ENCODE results near the gene PTHLH.
A peak's percentile ranks its signal among the peaks of the same experiment; 100 is the strongest.

Gene PTHLH

DNA sequence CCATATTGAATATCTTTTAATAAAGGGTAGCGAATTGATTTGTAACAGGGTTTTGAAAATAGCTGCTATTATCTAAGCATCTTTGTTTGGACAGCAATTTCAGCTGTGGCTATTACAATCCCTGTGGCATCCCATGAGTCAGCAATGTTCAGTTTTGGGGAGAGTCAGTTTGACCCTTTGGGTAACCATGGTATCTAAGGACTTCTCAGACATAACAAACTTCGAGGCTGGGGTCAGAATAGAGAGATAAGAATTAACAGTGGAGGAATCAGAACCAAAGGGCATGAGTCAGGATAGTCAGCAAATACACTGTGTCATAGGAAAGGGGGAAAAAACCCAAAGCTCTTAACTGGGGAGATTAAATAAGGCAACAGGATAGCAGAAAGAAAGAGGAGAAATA, 11.7 kb upstream of the PTHLH start:
- Histone ChIP-seq H4K12ac (ENCODE audit: low read depth, low read length) (no peak overlapping the region), H4K91ac (ENCODE audit: low read depth, low read length) (no peak overlapping the region), H3K27me3 (ENCODE audit: insufficient read depth, low read length) (no peaks in the 10 kb centered on the region), H3K79me1 (ENCODE audit: low read length) (no peaks in the 10 kb centered on the region), H4K8ac (ENCODE audit: low read depth, low read length) (no peak overlapping the region), H3K9me3 (ENCODE audit: insufficient read depth, low read depth, low read length) (no peaks in the 10 kb centered on the region), H2BK5ac (ENCODE audit: low read depth, low read length, poor library complexity) (no peak overlapping the region), H3K14ac (ENCODE audit: low read length) (no peak overlapping the region), H2BK120ac (ENCODE audit: insufficient read depth, low read length, poor library complexity) (no peak overlapping the region), H3K4me1 (ENCODE audit: control insufficient read depth in 1 of 2, insufficient read depth in 2 of 2, low read length in 2 of 2) (no peaks in the 10 kb centered on the region), H3K4ac (ENCODE audit: low read depth, low read length) (no peak overlapping the region), H3K36me3 (ENCODE audit: control insufficient read depth in 1 of 2, insufficient read depth in 2 of 2, low read length in 2 of 2) (no peaks in the 10 kb centered on the region), H3K79me2 (ENCODE audit: control insufficient read depth, insufficient read depth, low read length, poor library complexity) (no peaks in the 10 kb centered on the region), H3K9ac (ENCODE audit: low read length) (no peak overlapping the region), H2AFZ (ENCODE audit: insufficient read depth, low read length, poor library complexity) (no peak overlapping the region), H3K18ac (ENCODE audit: low read length) (no peak overlapping the region), H3K4me2 (ENCODE audit: low read length) (no peak overlapping the region), H2BK12ac (ENCODE audit: low read length) (no peak overlapping the region), H2AK5ac (ENCODE audit: low read length) (no peak overlapping the region), H3K27ac (ENCODE audit: low read depth, low read length) (no peak overlapping the region), H3K23ac (ENCODE audit: low read length) (no peak overlapping the region), H3K4me3 (ENCODE audit: low read depth, low read length) (no peak overlapping the region)
- no CpG with 5 or more reads among the region's 2 CpGs for WGBS (ENCODE audit: extremely low coverage, insufficient coverage, insufficient read length)
- no peak for DNase-seq

DNA sequence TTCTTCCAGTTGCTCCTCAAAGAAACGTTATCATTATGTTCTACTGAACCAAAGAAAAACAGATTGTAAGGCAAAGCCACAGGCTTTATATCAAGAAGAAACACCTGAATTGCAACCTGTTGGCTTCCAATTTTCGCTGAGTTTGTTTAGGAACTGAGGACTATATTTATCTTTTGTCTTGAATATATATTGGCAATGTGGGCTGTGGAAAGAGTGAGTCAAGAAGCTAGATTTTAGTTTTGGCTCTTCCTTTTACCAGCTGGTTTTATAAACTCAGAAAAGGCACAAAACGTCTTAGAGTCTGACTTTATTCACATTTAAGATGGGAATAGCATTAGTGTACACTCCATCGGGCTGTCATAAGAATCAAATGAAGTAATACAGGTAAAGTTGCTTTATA, 10.4 kb upstream of the PTHLH start:
- H3K14ac ChIP-seq (ENCODE audit: low read length): no peak overlapping the region
- no peak overlapping the region for H2BK5ac ChIP-seq (ENCODE audit: low read depth, low read length, poor library complexity)
- no peak overlapping the region for H3K18ac ChIP-seq (ENCODE audit: low read length)
- H3K79me2 ChIP-seq (ENCODE audit: control insufficient read depth, insufficient read depth, low read length, poor library complexity): no peaks in the 10 kb centered on the region
- no peak overlapping the region for H3K27ac ChIP-seq (ENCODE audit: low read depth, low read length)
- H3K27me3 ChIP-seq (ENCODE audit: insufficient read depth, low read length): no peaks in the 10 kb centered on the region
- H2AK5ac ChIP-seq (ENCODE audit: low read length): no peak overlapping the region
- no peak overlapping the region for H3K4ac ChIP-seq (ENCODE audit: low read depth, low read length)
- no peak overlapping the region for H3K23ac ChIP-seq (ENCODE audit: low read length)
- H2AFZ ChIP-seq (ENCODE audit: insufficient read depth, low read length, poor library complexity): no peak overlapping the region
- H3K4me1 ChIP-seq (ENCODE audit: control insufficient read depth in 1 of 2, insufficient read depth in 2 of 2, low read length in 2 of 2): no peaks in the 10 kb centered on the region
- no peak overlapping the region for H4K8ac ChIP-seq (ENCODE audit: low read depth, low read length)
- no peak for DNase-seq
- H4K91ac ChIP-seq (ENCODE audit: low read depth, low read length): no peak overlapping the region
- H3K36me3 ChIP-seq (ENCODE audit: control insufficient read depth in 1 of 2, insufficient read depth in 2 of 2, low read length in 2 of 2): no peaks in the 10 kb centered on the region
- no peak overlapping the region for H3K9ac ChIP-seq (ENCODE audit: low read length)
- no CpG with 5 or more reads among the region's 4 CpGs for WGBS (ENCODE audit: extremely low coverage, insufficient coverage, insufficient read length)
- no peak overlapping the region for H3K4me2 ChIP-seq (ENCODE audit: low read length)
- no peak overlapping the region for H3K4me3 ChIP-seq (ENCODE audit: low read depth, low read length)
- no peak overlapping the region for H2BK120ac ChIP-seq (ENCODE audit: insufficient read depth, low read length, poor library complexity)
- H3K9me3 ChIP-seq (ENCODE audit: insufficient read depth, low read depth, low read length): no peaks in the 10 kb centered on the region
- H2BK12ac ChIP-seq (ENCODE audit: low read length): no peak overlapping the region
- no peak overlapping the region for H4K12ac ChIP-seq (ENCODE audit: low read depth, low read length)
- H3K79me1 ChIP-seq (ENCODE audit: low read length): no peaks in the 10 kb centered on the region

DNA sequence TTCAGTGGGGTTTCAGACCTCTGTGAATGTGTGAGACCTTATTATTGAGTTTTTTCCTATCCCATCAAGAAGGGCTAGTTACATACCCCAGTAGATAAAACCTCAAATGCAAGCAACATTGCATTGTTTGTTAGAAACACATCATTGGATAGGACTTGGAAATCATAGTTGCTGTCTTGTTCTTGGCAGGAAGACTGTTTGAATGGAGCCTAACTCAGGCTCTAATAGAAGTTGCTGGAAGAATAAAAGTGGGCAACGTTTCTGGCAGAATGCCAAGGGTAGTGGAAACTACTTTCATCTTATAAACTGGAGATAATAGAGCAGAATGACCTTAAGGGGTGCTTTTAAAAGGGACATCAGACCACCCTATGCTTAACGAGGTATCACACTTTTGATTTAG, 9.9 kb upstream of the PTHLH start:
- H3K79me1 ChIP-seq (ENCODE audit: low read length): no peaks in the 10 kb centered on the region
- H3K23ac ChIP-seq (ENCODE audit: low read length): no peak overlapping the region
- no peaks in the 10 kb centered on the region for H3K4me1 ChIP-seq (ENCODE audit: control insufficient read depth in 1 of 2, insufficient read depth in 2 of 2, low read length in 2 of 2)
- H3K27me3 ChIP-seq (ENCODE audit: insufficient read depth, low read length): no peaks in the 10 kb centered on the region
- no peaks in the 10 kb centered on the region for H3K79me2 ChIP-seq (ENCODE audit: control insufficient read depth, insufficient read depth, low read length, poor library complexity)
- H4K8ac ChIP-seq (ENCODE audit: low read depth, low read length): no peak overlapping the region
- H3K36me3 ChIP-seq (ENCODE audit: control insufficient read depth in 1 of 2, insufficient read depth in 2 of 2, low read length in 2 of 2): no peaks in the 10 kb centered on the region
- no peak for DNase-seq
- H3K9me3 ChIP-seq (ENCODE audit: insufficient read depth, low read depth, low read length): no peaks in the 10 kb centered on the region
- no peak overlapping the region for H2BK5ac ChIP-seq (ENCODE audit: low read depth, low read length, poor library complexity)
- no peak overlapping the region for H3K4me3 ChIP-seq (ENCODE audit: low read depth, low read length)
- no peak overlapping the region for H4K91ac ChIP-seq (ENCODE audit: low read depth, low read length)
- no peak overlapping the region for H3K4ac ChIP-seq (ENCODE audit: low read depth, low read length)
- no peak overlapping the region for H2AK5ac ChIP-seq (ENCODE audit: low read length)
- no peak overlapping the region for H2BK12ac ChIP-seq (ENCODE audit: low read length)
- H3K18ac ChIP-seq (ENCODE audit: low read length): no peak overlapping the region
- no peak overlapping the region for H3K4me2 ChIP-seq (ENCODE audit: low read length)
- H3K14ac ChIP-seq (ENCODE audit: low read length): no peak overlapping the region
- H2AFZ ChIP-seq (ENCODE audit: insufficient read depth, low read length, poor library complexity): no peak overlapping the region
- H3K9ac ChIP-seq (ENCODE audit: low read length): no peak overlapping the region
- H4K12ac ChIP-seq (ENCODE audit: low read depth, low read length): no peak overlapping the region
- H3K27ac ChIP-seq (ENCODE audit: low read depth, low read length): no peak overlapping the region
- WGBS (ENCODE audit: extremely low coverage, insufficient coverage, insufficient read length): no CpG with 5 or more reads among the region's 2 CpGs
- no peak overlapping the region for H2BK120ac ChIP-seq (ENCODE audit: insufficient read depth, low read length, poor library complexity)

DNA sequence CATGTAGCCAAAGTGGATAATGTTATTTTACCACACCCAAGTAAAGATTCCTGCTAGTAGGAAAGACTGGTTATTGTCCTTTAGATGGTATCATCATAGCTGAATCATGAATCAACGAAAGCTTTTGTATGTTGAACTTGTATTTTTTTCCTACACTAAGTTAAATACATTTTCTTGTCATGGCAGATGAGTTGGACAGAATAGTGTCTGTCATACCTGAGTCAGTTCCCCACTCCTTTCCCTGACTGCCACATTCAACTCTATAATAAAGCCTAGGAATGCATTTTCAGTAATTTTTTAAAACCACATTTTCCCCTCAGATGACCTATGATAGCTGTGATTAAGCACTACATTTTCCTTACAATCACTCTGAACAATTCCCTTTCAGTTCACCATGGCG, 9.3 kb upstream of the PTHLH start:
- Histone ChIP-seq H3K9ac (ENCODE audit: low read length) (no peak overlapping the region), H2BK120ac (ENCODE audit: insufficient read depth, low read length, poor library complexity) (no peak overlapping the region), H3K18ac (ENCODE audit: low read length) (no peak overlapping the region), H3K4me2 (ENCODE audit: low read length) (no peak overlapping the region), H3K9me3 (ENCODE audit: insufficient read depth, low read depth, low read length) (no peaks in the 10 kb centered on the region), H3K4ac (ENCODE audit: low read depth, low read length) (no peak overlapping the region), H4K91ac (ENCODE audit: low read depth, low read length) (no peak overlapping the region), H2BK5ac (ENCODE audit: low read depth, low read length, poor library complexity) (no peak overlapping the region), H3K27me3 (ENCODE audit: insufficient read depth, low read length) (no peaks in the 10 kb centered on the region), H3K79me2 (ENCODE audit: control insufficient read depth, insufficient read depth, low read length, poor library complexity) (no peaks in the 10 kb centered on the region), H2AK5ac (ENCODE audit: low read length) (no peak overlapping the region), H3K27ac (ENCODE audit: low read depth, low read length) (no peak overlapping the region), H4K12ac (ENCODE audit: low read depth, low read length) (no peak overlapping the region), H3K4me3 (ENCODE audit: low read depth, low read length) (no peak overlapping the region), H3K4me1 (ENCODE audit: control insufficient read depth in 1 of 2, insufficient read depth in 2 of 2, low read length in 2 of 2) (no peaks in the 10 kb centered on the region), H4K8ac (ENCODE audit: low read depth, low read length) (no peak overlapping the region), H3K14ac (ENCODE audit: low read length) (no peak overlapping the region), H2BK12ac (ENCODE audit: low read length) (no peak overlapping the region), H3K36me3 (ENCODE audit: control insufficient read depth in 1 of 2, insufficient read depth in 2 of 2, low read length in 2 of 2) (no peaks in the 10 kb centered on the region), H2AFZ (ENCODE audit: insufficient read depth, low read length, poor library complexity) (no peak overlapping the region), H3K23ac (ENCODE audit: low read length) (no peak overlapping the region), H3K79me1 (ENCODE audit: low read length) (no peaks in the 10 kb centered on the region)
- DNase-seq: peak in 1 of 2 donors; percentile 72
- WGBS (ENCODE audit: extremely low coverage, insufficient coverage, insufficient read length): no CpG with 5 or more reads among the region's 2 CpGs

DNA sequence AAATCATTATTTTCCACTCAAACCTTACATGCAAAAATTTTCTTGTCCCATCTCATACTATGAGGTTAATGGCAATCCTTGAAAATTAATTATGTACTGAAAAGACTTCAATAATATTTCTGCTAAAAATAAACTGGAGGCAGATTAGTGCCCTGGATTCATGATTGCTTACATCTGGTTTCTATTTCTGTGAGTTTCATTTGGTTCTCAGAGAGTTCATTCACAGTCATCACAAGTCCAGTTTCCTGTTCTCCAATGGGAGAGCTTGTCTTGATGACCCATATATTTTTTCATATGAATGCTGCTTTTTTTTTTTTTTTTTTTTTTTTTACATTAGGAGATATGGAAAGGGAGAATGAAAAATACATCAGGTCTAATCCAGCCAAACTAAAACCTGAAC, 6.6 kb upstream of the PTHLH start:
- Histone ChIP-seq H3K27ac (ENCODE audit: low read depth, low read length) (no peak overlapping the region), H2BK5ac (ENCODE audit: low read depth, low read length, poor library complexity) (no peak overlapping the region), H3K9ac (ENCODE audit: low read length) (no peak overlapping the region), H3K36me3 (ENCODE audit: control insufficient read depth in 1 of 2, insufficient read depth in 2 of 2, low read length in 2 of 2) (no peaks in the 10 kb centered on the region), H3K14ac (ENCODE audit: low read length) (no peak overlapping the region), H3K27me3 (ENCODE audit: insufficient read depth, low read length) (peaks cover 20% of the 10 kb centered on the region), H3K79me2 (ENCODE audit: control insufficient read depth, insufficient read depth, low read length, poor library complexity) (no peaks in the 10 kb centered on the region), H3K9me3 (ENCODE audit: insufficient read depth, low read depth, low read length) (peaks cover 2% of the 10 kb centered on the region), H3K4me3 (ENCODE audit: low read depth, low read length) (no peak overlapping the region), H3K23ac (ENCODE audit: low read length) (no peak overlapping the region), H4K8ac (ENCODE audit: low read depth, low read length) (no peak overlapping the region), H4K12ac (ENCODE audit: low read depth, low read length) (no peak overlapping the region), H2BK12ac (ENCODE audit: low read length) (no peak overlapping the region), H3K79me1 (ENCODE audit: low read length) (no peaks in the 10 kb centered on the region), H2AFZ (ENCODE audit: insufficient read depth, low read length, poor library complexity) (no peak overlapping the region), H3K18ac (ENCODE audit: low read length) (no peak overlapping the region), H4K91ac (ENCODE audit: low read depth, low read length) (no peak overlapping the region), H3K4me2 (ENCODE audit: low read length) (no peak overlapping the region), H2BK120ac (ENCODE audit: insufficient read depth, low read length, poor library complexity) (no peak overlapping the region), H2AK5ac (ENCODE audit: low read length) (no peak overlapping the region), H3K4ac (ENCODE audit: low read depth, low read length) (no peak overlapping the region), H3K4me1 (ENCODE audit: control insufficient read depth in 1 of 2, insufficient read depth in 2 of 2, low read length in 2 of 2) (peaks cover 7 to 14% of the 10 kb centered on the region in 2 experiments)
- no peak for DNase-seq
